Nephron (organoid): ENCODE results near the gene ABLIM3.

ENCODE experiments used
- H3K27ac Mint-ChIP-seq, 3 experiments: 2 replicates each; pipeline ENCODE4 v1.8.0; 2020; ENCODE audit warnings: mixed read lengths in 3 of 3, mild to moderate bottlenecking in 2 of 3, moderate library complexity in 1 of 3
- H3K27me3 Mint-ChIP-seq: 2 replicates; pipeline ENCODE4 v1.8.0; 2021; ENCODE audit warnings: low read depth, mild to moderate bottlenecking, moderate library complexity, mixed read lengths
- H3K36me3 Mint-ChIP-seq: 2 replicates; pipeline ENCODE4 v1.8.0; 2020; ENCODE audit warnings: low read depth, mixed read lengths
- H3K4me1 Mint-ChIP-seq: 2 replicates; pipeline ENCODE4 v1.8.0; 2020; ENCODE audit warnings: mixed read lengths
- H3K4me3 Mint-ChIP-seq, 3 experiments: 2 replicates each; pipeline ENCODE4 v1.8.0; 2020; ENCODE audit warnings: mild to moderate bottlenecking in 3 of 3, mixed read lengths in 3 of 3, moderate library complexity in 2 of 3
- H3K9me3 Mint-ChIP-seq: 2 replicates; pipeline ENCODE4 v1.8.0; 2020; ENCODE audit warnings: mixed read lengths
- CTCF ChIP-seq, 3 experiments: fragments of 200-600 bp; sonication (generic); IDR thresholded peaks; one replicate each; pipeline ENCODE4 v1.5.0; 2021; ENCODE audit warnings: antibody characterized with exemption in 3 of 3; ENCODE audit not compliant: unreplicated experiment in 3 of 3

Gene ABLIM3

DNA sequence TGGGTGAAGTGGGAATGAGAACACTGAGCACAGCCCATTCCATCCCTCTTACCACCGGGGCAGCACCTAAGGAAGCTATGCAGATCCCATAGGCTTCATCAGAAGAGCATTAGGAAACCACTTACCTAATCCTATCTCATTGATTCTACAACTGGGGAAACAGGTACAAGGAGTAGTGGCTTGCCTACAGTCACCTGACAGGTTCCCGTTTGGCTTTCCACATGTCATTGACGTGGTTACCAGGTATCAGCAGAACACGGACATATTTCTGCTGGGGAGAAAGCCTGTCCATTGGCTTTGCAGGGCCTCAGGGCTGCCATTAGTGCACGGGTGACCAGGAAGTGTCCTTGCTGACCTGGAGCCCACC is 141.7 kb downstream of the ABLIM3 start:
- Mint-ChIP-seq H3K9me3 (no peaks in the 10 kb centered on the region), H3K27me3 (peaks cover 15% of the 10 kb centered on the region), H3K36me3 (no peaks in the 10 kb centered on the region), H3K4me3 (no peak overlapping the region), H3K27ac (no peak overlapping the region), H3K4me1 (peaks cover 52% of the 10 kb centered on the region)
- TF ChIP-seq CTCF (IDR thresholded peaks at IDR 0.05; ENCODE audit: unreplicated experiment in 3 of 3) = no peak

- Mint-ChIP-seq H3K36me3 (no peaks in the 10 kb centered on the region), H3K27me3 (peaks cover 15% of the 10 kb centered on the region), H3K4me1 (peaks cover 46% of the 10 kb centered on the region), H3K27ac (no peak overlapping the region), H3K4me3 (peak overlapping the region in 2 of 3 experiments; percentile 5 to 31), H3K9me3 (no peaks in the 10 kb centered on the region)
- TF ChIP-seq CTCF (IDR thresholded peaks at IDR 0.05; ENCODE audit: unreplicated experiment in 3 of 3) = no peak
Observed at GRCh38 chr5:149283626-149284480, 142.6 kb downstream of the ABLIM3 start.

DNA sequence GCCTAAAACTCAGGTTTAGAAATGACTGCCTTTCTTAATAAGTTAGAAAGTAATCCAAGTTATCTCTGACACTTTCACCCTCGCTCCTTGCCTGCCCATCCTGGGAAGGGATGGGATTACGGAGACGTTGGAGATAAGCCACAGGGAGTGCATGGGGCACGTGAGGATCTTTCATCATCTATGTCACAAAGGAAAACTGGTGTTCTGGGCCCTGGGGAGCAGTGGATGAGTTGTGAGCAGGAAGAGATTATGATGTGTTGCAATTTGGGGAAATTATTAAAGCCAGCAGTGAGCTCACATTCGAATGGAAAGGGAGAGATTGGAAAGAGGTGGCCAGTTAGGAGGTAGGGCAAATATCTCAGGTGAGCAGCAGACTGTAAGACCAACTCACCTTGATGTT is 143.2 kb downstream of the ABLIM3 start:
- no peak overlapping the region for H3K27ac Mint-ChIP-seq
- peaks cover 15% of the 10 kb centered on the region for H3K27me3 Mint-ChIP-seq
- peaks cover 48% of the 10 kb centered on the region for H3K4me1 Mint-ChIP-seq
- TF ChIP-seq CTCF (IDR thresholded peaks at IDR 0.05; ENCODE audit: unreplicated experiment in 3 of 3) = no peak
- H3K9me3 Mint-ChIP-seq = no peaks in the 10 kb centered on the region
- no peaks in the 10 kb centered on the region for H3K36me3 Mint-ChIP-seq
- no peak overlapping the region for H3K4me3 Mint-ChIP-seq

DNA sequence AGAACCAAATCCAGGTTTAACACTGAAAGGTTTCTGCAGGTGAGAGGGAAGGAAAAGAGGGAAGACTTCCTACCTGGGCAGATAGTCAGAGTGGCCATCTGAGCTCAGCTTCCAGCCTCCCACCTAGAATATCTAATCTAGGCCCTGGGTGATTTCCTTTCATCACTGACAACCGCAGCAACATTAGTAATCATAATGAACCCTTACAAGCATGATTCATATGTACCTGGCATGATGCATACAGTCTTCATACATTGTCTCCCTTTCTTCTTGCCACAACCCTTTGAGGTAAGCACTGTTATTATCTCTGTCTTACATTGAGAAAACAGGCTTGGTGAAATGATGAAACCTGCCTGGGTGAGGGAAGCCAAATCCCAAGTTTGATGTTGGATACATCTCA is 143.9 kb downstream of the ABLIM3 start:
- H3K27ac Mint-ChIP-seq = no peak overlapping the region
- TF ChIP-seq CTCF (IDR thresholded peaks at IDR 0.05; ENCODE audit: unreplicated experiment in 3 of 3) = no peak
- no peak overlapping the region for H3K4me3 Mint-ChIP-seq
- peaks cover 15% of the 10 kb centered on the region for H3K27me3 Mint-ChIP-seq
- H3K36me3 Mint-ChIP-seq = no peaks in the 10 kb centered on the region
- peaks cover 45% of the 10 kb centered on the region for H3K4me1 Mint-ChIP-seq
- no peaks in the 10 kb centered on the region for H3K9me3 Mint-ChIP-seq

DNA sequence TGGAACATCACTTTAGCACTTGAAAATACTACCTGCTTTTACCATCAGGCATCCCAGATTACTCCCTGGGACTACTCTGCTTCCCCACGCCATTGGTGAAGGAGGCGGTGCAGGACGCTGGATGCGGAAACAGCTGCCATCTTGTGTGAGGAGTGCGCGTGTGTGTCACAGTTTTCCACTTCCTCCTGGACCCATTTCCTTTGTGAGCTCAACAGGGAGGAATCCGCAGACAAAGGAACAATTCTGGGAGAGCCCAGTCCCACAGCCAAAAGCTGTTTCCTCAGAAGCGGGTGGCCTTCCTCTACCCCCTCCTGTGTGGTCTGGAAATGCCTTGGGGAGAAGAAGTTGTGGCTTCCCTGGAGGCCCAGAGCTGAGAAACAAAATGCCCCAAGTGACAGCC is 147.1 kb downstream of the ABLIM3 start:
- H3K9me3 Mint-ChIP-seq = no peaks in the 10 kb centered on the region

More for the DNA sequence above, 147.1 kb downstream of the ABLIM3 start:
- H3K27ac Mint-ChIP-seq = peak overlapping the region in 2 of 3 experiments; percentile 8 to 27
- no peak for TF ChIP-seq CTCF (IDR thresholded peaks at IDR 0.05; ENCODE audit: unreplicated experiment in 3 of 3)
- no peak overlapping the region for H3K4me3 Mint-ChIP-seq
- H3K36me3 Mint-ChIP-seq = no peaks in the 10 kb centered on the region
- H3K4me1 Mint-ChIP-seq = peaks cover 22% of the 10 kb centered on the region
- peaks cover 14% of the 10 kb centered on the region for H3K27me3 Mint-ChIP-seq
